Tibial artery (tissue), 4 donors: ENCODE measurements around the gene CPAMD8.
A peak's percentile ranks its signal among the peaks of the same experiment; 100 is the strongest.
"Not testable (repeated sequence)": the region's sequence is repeated elsewhere in the genome, so short reads cannot be mapped to it uniquely, and the experiment has no call there.

Experiments
- DNase-seq, 2 donors: peaks; one replicate each; pipeline ENCODE4 v3.0.0-alpha.2; 2019
- H3K27ac ChIP-seq, 2 donors: fragments of 200-600 bp; sonication (generic) in 1 of 2; 1 replicate in 1 of 2; 2 replicates in 1 of 2; pipeline ENCODE4 v1.5.1; 2018 to 2019; ENCODE audit warnings: mild to moderate bottlenecking in 1 of 2
- H3K27me3 ChIP-seq, 2 donors: fragments of 200-600 bp; sonication (generic) in 1 of 2; one replicate each; pipeline versions ENCODE4 v1.5.1 to v1.6.0; 2016 to 2019
- H3K36me3 ChIP-seq, 3 donors: fragments of 200-600 bp; sonication (generic) in 2 of 3; one replicate each; pipeline ENCODE4 v1.5.1; 2016 to 2019; ENCODE audit warnings: mild to moderate bottlenecking in 2 of 3
- H3K4me1 ChIP-seq, 4 donors: fragments of 200-600 bp; sonication (generic) in 2 of 4; 1 replicate in 3 of 4; 2 replicates in 1 of 4; pipeline ENCODE4 v1.5.1; 2016 to 2019
- H3K4me3 ChIP-seq, 2 donors: fragments of 200-600 bp; sonication (generic) in 1 of 2; 1 replicate in 1 of 2; 2 replicates in 1 of 2; pipeline ENCODE4 v1.5.1; 2018 to 2019; ENCODE audit warnings: mild to moderate bottlenecking in 2 of 2
- H3K9me3 ChIP-seq, 3 donors: fragments of 200-600 bp; sonication (generic) in 1 of 3; one replicate each; pipeline ENCODE4 v1.5.1; 2016 to 2019
- intact Hi-C: fragments of 100-400 bp; cut with DNase I; formaldehyde crosslinking; loops from one replicate; pipeline ENCODE4 v1.15.0; 2023; ENCODE audit warnings: low total_unique reads
- TF ChIP-seq, protein P1 (sequence below), 2 experiments: fragments of 200-600 bp in 1 of 2; fragments of 450-650 bp in 1 of 2; IDR thresholded peaks; one replicate each; pipeline ENCODE4 v1.5.1; 2017 to 2019; ENCODE audit warnings: antibody characterized with exemption in 2 of 2, mild to moderate bottlenecking in 1 of 2, moderate library complexity in 1 of 2

The CPAMD8 gene

GRCh38 chr19:16938211-16938610 is 88.4 kb downstream of the CPAMD8 start:
- no peaks in the 10 kb centered on the region for H3K36me3 ChIP-seq
- H3K4me1 ChIP-seq: no peaks in the 10 kb centered on the region
- TF ChIP-seq, protein P1, sequence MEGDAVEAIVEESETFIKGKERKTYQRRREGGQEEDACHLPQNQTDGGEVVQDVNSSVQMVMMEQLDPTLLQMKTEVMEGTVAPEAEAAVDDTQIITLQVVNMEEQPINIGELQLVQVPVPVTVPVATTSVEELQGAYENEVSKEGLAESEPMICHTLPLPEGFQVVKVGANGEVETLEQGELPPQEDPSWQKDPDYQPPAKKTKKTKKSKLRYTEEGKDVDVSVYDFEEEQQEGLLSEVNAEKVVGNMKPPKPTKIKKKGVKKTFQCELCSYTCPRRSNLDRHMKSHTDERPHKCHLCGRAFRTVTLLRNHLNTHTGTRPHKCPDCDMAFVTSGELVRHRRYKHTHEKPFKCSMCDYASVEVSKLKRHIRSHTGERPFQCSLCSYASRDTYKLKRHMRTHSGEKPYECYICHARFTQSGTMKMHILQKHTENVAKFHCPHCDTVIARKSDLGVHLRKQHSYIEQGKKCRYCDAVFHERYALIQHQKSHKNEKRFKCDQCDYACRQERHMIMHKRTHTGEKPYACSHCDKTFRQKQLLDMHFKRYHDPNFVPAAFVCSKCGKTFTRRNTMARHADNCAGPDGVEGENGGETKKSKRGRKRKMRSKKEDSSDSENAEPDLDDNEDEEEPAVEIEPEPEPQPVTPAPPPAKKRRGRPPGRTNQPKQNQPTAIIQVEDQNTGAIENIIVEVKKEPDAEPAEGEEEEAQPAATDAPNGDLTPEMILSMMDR (IDR thresholded peaks at IDR 0.05): no peak
- peaks cover 0 to 3% of the 10 kb centered on the region in 2 donors for H3K27me3 ChIP-seq
- DNase-seq: peak in 1 of 2 donors; percentile 49
- intact Hi-C loops: no loop called here
- H3K9me3 ChIP-seq: peaks cover 0 to 15% (median 0%) of the 10 kb centered on the region in 3 donors
- no peak overlapping the region for H3K27ac ChIP-seq
- H3K4me3 ChIP-seq: no peak overlapping the region

DNA sequence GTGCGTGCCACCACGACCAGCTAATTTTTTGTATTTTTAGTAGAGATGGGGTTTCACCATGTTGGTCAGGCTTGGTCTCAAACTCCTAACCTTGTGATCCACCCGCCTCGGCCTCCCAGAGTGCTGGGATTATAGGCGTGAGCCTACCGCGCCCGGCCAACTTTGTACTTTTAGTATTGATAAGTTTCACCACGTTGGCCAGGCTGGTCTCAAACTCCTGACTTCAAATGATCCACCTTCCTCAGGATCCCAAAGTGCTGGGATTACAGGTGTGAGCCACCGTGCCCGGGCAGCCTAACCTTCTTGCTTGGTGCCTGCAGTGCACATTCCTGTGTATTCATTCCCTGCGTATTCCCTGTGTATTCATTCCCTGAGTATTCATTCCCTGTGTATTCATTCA is 88.8 kb downstream of the CPAMD8 start:
- H3K4me1 ChIP-seq, H3K4me3 ChIP-seq, intact Hi-C loops, H3K27ac ChIP-seq, H3K36me3 ChIP-seq, H3K27me3 ChIP-seq: not testable (repeated sequence)
- peak in 1 of 2 donors; percentile 29 for DNase-seq
- H3K9me3 ChIP-seq: peaks cover 0 to 15% (median 0%) of the 10 kb centered on the region in 3 donors

GRCh38 chr19:16936901-16937300 is 89.7 kb downstream of the CPAMD8 start:
- Histone ChIP-seq H3K4me1 (no peaks in the 10 kb centered on the region), H3K36me3 (no peaks in the 10 kb centered on the region), H3K9me3 (peaks cover 0 to 15% (median 0%) of the 10 kb centered on the region in 3 donors), H3K4me3 (no peak overlapping the region), H3K27ac (no peak overlapping the region), H3K27me3 (peaks cover 0 to 3% of the 10 kb centered on the region in 2 donors)
- TF ChIP-seq, protein P1 (IDR thresholded peaks at IDR 0.05): no peak
- intact Hi-C loops: no loop called here
- no peak for DNase-seq

GRCh38 chr19:16934489-16934888 is 92.1 kb downstream of the CPAMD8 start:
- no peak for DNase-seq
- H3K36me3 ChIP-seq: no peaks in the 10 kb centered on the region
- no peak overlapping the region for H3K27ac ChIP-seq
- H3K4me1 ChIP-seq: no peaks in the 10 kb centered on the region
- H3K4me3 ChIP-seq: no peak overlapping the region
- no peaks in the 10 kb centered on the region for H3K27me3 ChIP-seq
- TF ChIP-seq, protein P1 (IDR thresholded peaks at IDR 0.05): no peak
- peaks cover 0 to 15% (median 2%) of the 10 kb centered on the region in 3 donors for H3K9me3 ChIP-seq
- intact Hi-C loops: no loop called here

- TF ChIP-seq, protein P1 (IDR thresholded peaks at IDR 0.05): no peak
- Histone ChIP-seq H3K27ac (no peak overlapping the region), H3K9me3 (peaks cover 0 to 15% (median 3%) of the 10 kb centered on the region in 3 donors), H3K4me1 (no peaks in the 10 kb centered on the region), H3K4me3 (no peak overlapping the region), H3K36me3 (no peaks in the 10 kb centered on the region), H3K27me3 (peaks cover 0 to 7% of the 10 kb centered on the region in 2 donors)
- no peak for DNase-seq
- intact Hi-C loops: no loop called here
Observed at GRCh38 chr19:16931306-16931705, 95.3 kb downstream of the CPAMD8 start.

DNA sequence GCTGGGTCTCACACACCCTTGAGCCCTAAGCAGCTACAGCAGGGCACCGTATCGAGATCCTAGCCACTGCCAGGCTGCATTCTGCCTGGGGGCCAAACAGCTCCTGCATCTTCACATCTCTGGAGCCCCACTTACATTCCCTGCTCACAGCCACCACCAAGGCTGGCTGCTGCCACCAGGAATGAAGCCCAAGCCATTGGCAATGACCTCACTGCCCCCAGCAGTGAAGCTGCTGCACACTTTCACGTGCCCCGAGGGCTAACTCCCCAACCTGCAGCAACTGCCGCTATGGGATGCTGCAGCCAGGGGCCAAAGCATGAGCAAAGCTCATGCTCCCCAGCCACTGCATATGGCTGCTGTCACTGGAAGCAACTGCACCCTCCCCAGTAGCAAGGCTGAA is 95.9 kb downstream of the CPAMD8 start:
- H3K9me3 ChIP-seq: peaks cover 0 to 15% (median 3%) of the 10 kb centered on the region in 3 donors
- intact Hi-C loops: no loop called here
- no peak for DNase-seq
- H3K4me1 ChIP-seq: no peaks in the 10 kb centered on the region
- peaks cover 0 to 7% of the 10 kb centered on the region in 2 donors for H3K27me3 ChIP-seq
- H3K4me3 ChIP-seq: no peak overlapping the region
- H3K36me3 ChIP-seq: no peaks in the 10 kb centered on the region
- TF ChIP-seq, protein P1 (IDR thresholded peaks at IDR 0.05): no peak
- no peak overlapping the region for H3K27ac ChIP-seq
